Neural cell (in vitro differentiated cells): ENCODE results near the gene RND2.

Source experiments
- CTCF ChIP-seq: fragments of 450-650 bp; IDR thresholded peaks from 2 replicates; pipeline ENCODE4 v1.5.1; 2014; ENCODE audit warnings: antibody characterized with exemption, mild to moderate bottlenecking, moderate library complexity; ENCODE audit not compliant: poor library complexity, severe bottlenecking
- EP300 ChIP-seq: fragments of 450-650 bp; conservative IDR thresholded peaks from 2 replicates; pipeline ENCODE4 v1.6.1; 2014; ENCODE audit warnings: antibody characterized with exemption, mild to moderate bottlenecking, moderate library complexity; ENCODE audit not compliant: poor library complexity, severe bottlenecking
- EZH2 ChIP-seq: fragments of 200-600, 300-800 bp; shearing (Covaris generic), sonication (generic); IDR thresholded peaks from 2 replicates; pipeline ENCODE4 v1.6.1; 2014; ENCODE audit warnings: antibody characterized with exemption, low read length, borderline replicate concordance, mild to moderate bottlenecking; ENCODE audit not compliant: insufficient read depth, poor library complexity, severe bottlenecking
- MXI1 ChIP-seq: fragments of 450-650 bp; conservative IDR thresholded peaks from 2 replicates; pipeline ENCODE4 v1.6.1; 2014; ENCODE audit warnings: antibody characterized with exemption, mild to moderate bottlenecking; ENCODE audit not compliant: poor library complexity, severe bottlenecking
- POLR2AphosphoS5 ChIP-seq: IDR thresholded peaks from 2 replicates; pipeline ENCODE4 v1.6.1; 2012
- RAD21 ChIP-seq: fragments of 450-650 bp; conservative IDR thresholded peaks from 2 replicates; pipeline ENCODE4 v1.6.1; 2014; ENCODE audit warnings: antibody characterized with exemption, mild to moderate bottlenecking, moderate library complexity
- REST ChIP-seq: IDR thresholded peaks from 2 replicates; pipeline ENCODE4 v1.6.1; 2012; ENCODE audit warnings: borderline replicate concordance

- TF ChIP-seq CTCF (no peak), RAD21 (no peak), EZH2 (no peak), POLR2AphosphoS5 (no peak), REST (no peak), EP300 (no peak), MXI1 (no peak)
Measured at GRCh38 chr17:43039646-43040045, 14.6 kb downstream of the RND2 start.
